GM19455 (cell line): ENCODE measurements around the gene GEMIN2.
"Not testable (repeated sequence)": the region's sequence is repeated elsewhere in the genome, so short reads cannot be mapped to it uniquely, and the experiment has no call there.

Source experiments
- ATAC-seq: cut with Tn5 transposase; IDR thresholded peaks from one replicate; pipeline ENCODE4 v1.9.1; 2021; ENCODE audit not compliant: unreplicated experiment

Gene GEMIN2

GRCh38 chr14:39109893-39110715 lies 4.0 kb upstream of the GEMIN2 start:
- ATAC-seq: no peak

GRCh38 chr14:39113685-39114072 lies 444 bp upstream of the GEMIN2 start:
- ATAC-seq: no peak

- ATAC-seq: no peak
These were observed 8.4 kb downstream of the GEMIN2 start for GRCh38 chr14:39122330-39123138.

- not testable (repeated sequence) for ATAC-seq
These were observed 23.7 kb downstream of the GEMIN2 start for GRCh38 chr14:39137835-39138234.

- ATAC-seq: no peak
These were observed 24.3 kb downstream of the GEMIN2 start for GRCh38 chr14:39138440-39138839.

- no peak for ATAC-seq
These were observed 26.0 kb downstream of the GEMIN2 start for GRCh38 chr14:39140170-39140569.

- ATAC-seq: not testable (repeated sequence)
These were observed 27.5 kb downstream of the GEMIN2 start for GRCh38 chr14:39141623-39142022.

GRCh38 chr14:39143226-39143625 lies 29.1 kb downstream of the GEMIN2 start:
- not testable (repeated sequence) for ATAC-seq

- no peak for ATAC-seq
These were observed 31.3 kb downstream of the GEMIN2 start for GRCh38 chr14:39145266-39145966.

- ATAC-seq: no peak
These were observed 40.6 kb downstream of the GEMIN2 start for GRCh38 chr14:39154594-39155189.

GRCh38 chr14:39157491-39157890 lies 43.4 kb downstream of the GEMIN2 start:
- no peak for ATAC-seq

- no peak for ATAC-seq
These were observed 44.2 kb downstream of the GEMIN2 start for GRCh38 chr14:39158222-39158858.

- no peak for ATAC-seq
These were observed 46.4 kb downstream of the GEMIN2 start for GRCh38 chr14:39160494-39160893.

- ATAC-seq: not testable (repeated sequence)
These were observed 53.7 kb downstream of the GEMIN2 start for GRCh38 chr14:39167797-39168320.

GRCh38 chr14:39168591-39168990 lies 54.5 kb downstream of the GEMIN2 start:
- no peak for ATAC-seq

- ATAC-seq: peak; percentile 1
These were observed 55.4 kb downstream of the GEMIN2 start for GRCh38 chr14:39169541-39169900.

GRCh38 chr14:39173198-39173597 lies 59.1 kb downstream of the GEMIN2 start:
- no peak for ATAC-seq

- peak; percentile 90 for ATAC-seq
These were observed 60.7 kb downstream of the GEMIN2 start, which contains the start of gene PNN for GRCh38 chr14:39174560-39175444. PNN (plus strand) TSS chr14:39175254; CDS start chr14:39175280, 26 bp downstream.
